HCT116 (cell line): ENCODE results near the gene CXCL8. TPM values are rescaled to one million over a fixed set of nuclear protein-coding genes. Genes with fewer than 3 reads are reported as not detected.
A peak's percentile ranks its signal among the peaks of the same experiment; 100 is the strongest.

Experiments
- ATAC-seq: fragments of 200-7000 bp; cut with Tn5 transposase; 2 replicates; pipeline ENCODE4 v1.9.1; 2020; ENCODE audit warnings: mild to moderate bottlenecking, moderate library complexity
- BruUV-seq: library from RNA; stranded (reverse); fragments of 400-500 nt; replicated peaks from 2 replicates; lab custom pipeline; 2021; lab: Mats Ljungman, UMichigan
- CTCF ChIA-PET: fragments of 300-600 bp; sonication (Branson Sonifier 250); formaldehyde crosslinking; loops from one replicate; lab custom pipeline; 2021; ENCODE audit warnings: antibody characterized with exemption; lab: Charles Lee
- POLR2A ChIA-PET: fragments of 300-600, 350-600 bp; sonication (Branson Sonifier 250); formaldehyde crosslinking; loops from one replicate; lab custom pipeline; 2021; ENCODE audit warnings: antibody characterized with exemption; lab: Charles Lee
- RAD21 ChIA-PET, 2 experiments: fragments of 300-600 bp; sonication (Branson Sonifier 250); formaldehyde crosslinking; loops; one replicate each; lab custom pipeline; 2023; ENCODE audit warnings: low total read pairs in 2 of 2; ENCODE audit not compliant: uncharacterized antibody in 2 of 2, unreplicated experiment in 2 of 2, low non-redundant PET in 1 of 2; lab: Charles Lee
- DNase-seq: peaks from one replicate; pipeline ENCODE4 v3.0.0-alpha.2; 2010; ENCODE audit warnings: low read depth, low spot score
- H2AFZ ChIP-seq: fragments of 200-600 bp; shearing (Covaris generic), sonication (generic); 2 replicates; pipeline ENCODE4 v1.6.1; 2017; ENCODE audit warnings: low read depth, mixed run types, mixed read lengths, antibody characterized with exemption, low read length; ENCODE audit not compliant: poor library complexity, severe bottlenecking
- H3K27ac ChIP-seq: 2 replicates; pipeline ENCODE4 v1.5.1; 2012; ENCODE audit warnings: low read depth, low read length
- H3K27me3 ChIP-seq: fragments of 200-600 bp; sonication (generic); 2 replicates; pipeline ENCODE4 v1.6.1; 2016; ENCODE audit warnings: mixed run types, low read length, mixed read lengths; ENCODE audit not compliant: insufficient read depth
- H3K36me3 ChIP-seq, 2 experiments: fragments of 200-500 bp in 1 of 2; fragments of 200-600 bp in 1 of 2; sonication (Bioruptor generic) in 1 of 2; sonication (generic) in 1 of 2; 2 replicates each; pipeline versions ENCODE4 v1.5.1 to v1.6.1; 2014 to 2016; ENCODE audit warnings: low read length in 2 of 2, inconsistent platforms in 1 of 2, mixed read lengths in 1 of 2, mixed run types in 1 of 2; ENCODE audit not compliant: insufficient read depth in 2 of 2, control insufficient read depth in 1 of 2
- H3K4me1 ChIP-seq, 2 experiments: fragments of 200-600 bp in 1 of 2; sonication (generic) in 1 of 2; 2 replicates each; pipeline versions ENCODE4 v1.5.1 to v1.6.1; 2012 to 2017; ENCODE audit warnings: low read length in 2 of 2, inconsistent platforms in 1 of 2, mild to moderate bottlenecking in 1 of 2, mixed read lengths in 1 of 2, mixed run types in 1 of 2, moderate library complexity in 1 of 2; ENCODE audit not compliant: insufficient read depth in 2 of 2, control insufficient read depth in 1 of 2
- H3K4me2 ChIP-seq: fragments of 200-600 bp; sonication (generic); 2 replicates; pipeline ENCODE4 v1.6.1; 2017; ENCODE audit warnings: mixed run types, low read length, mixed read lengths
- H3K4me3 ChIP-seq, 2 experiments: fragments of 200-600 bp in 1 of 2; sonication (generic) in 1 of 2; replicated peaks in 1 of 2; 2 replicates each; pipeline ENCODE4 v1.5.1; 2011 to 2016; ENCODE audit warnings: low read length in 2 of 2, control low read depth in 1 of 2, low read depth in 1 of 2, mild to moderate bottlenecking in 1 of 2, mixed read lengths in 1 of 2, mixed run types in 1 of 2
- H3K79me2 ChIP-seq: fragments of 200-600 bp; sonication (generic); 2 replicates; pipeline ENCODE4 v1.6.1; 2017; ENCODE audit warnings: mild to moderate bottlenecking, mixed run types, low read length, moderate library complexity, mixed read lengths; ENCODE audit not compliant: insufficient read depth
- H3K9ac ChIP-seq: fragments of 200-600 bp; sonication (generic); 2 replicates; pipeline ENCODE4 v1.6.1; 2016; ENCODE audit warnings: low read length, mixed read lengths
- H3K9me2 ChIP-seq: fragments of 200-600 bp; sonication (generic), shearing (Covaris generic); 2 replicates; pipeline ENCODE4 v1.6.1; 2017; ENCODE audit warnings: mixed run types, mild to moderate bottlenecking, moderate library complexity; ENCODE audit not compliant: insufficient read depth
- H3K9me3 ChIP-seq, 2 experiments: fragments of 200-500 bp in 1 of 2; fragments of 200-600 bp in 1 of 2; sonication (Bioruptor generic) in 1 of 2; sonication (generic) in 1 of 2; 2 replicates each; pipeline ENCODE4 v1.6.1; 2014 to 2017; ENCODE audit warnings: low read length in 2 of 2, mixed read lengths in 2 of 2, inconsistent platforms in 1 of 2, low read depth in 1 of 2, mild to moderate bottlenecking in 1 of 2, mixed run types in 1 of 2, moderate library complexity in 1 of 2; ENCODE audit not compliant: control insufficient read depth in 1 of 2, insufficient read depth in 1 of 2
- H4K20me1 ChIP-seq: fragments of 200-600 bp; sonication (generic), shearing (Covaris generic); 2 replicates; pipeline ENCODE4 v1.6.1; 2017; ENCODE audit warnings: mixed run types, mild to moderate bottlenecking, moderate library complexity; ENCODE audit not compliant: insufficient read depth
- ELF1 ChIP-seq: IDR thresholded peaks from 2 replicates; pipeline ENCODE4 v1.6.1; 2012; ENCODE audit warnings: low read depth, borderline replicate concordance
- EZH2phosphoT487 ChIP-seq: fragments of 200-600 bp; IDR thresholded peaks from 2 replicates; pipeline ENCODE4 v1.6.1; 2018; ENCODE audit warnings: antibody characterized with exemption, borderline replicate concordance
- JUND ChIP-seq: IDR thresholded peaks from 2 replicates; pipeline ENCODE4 v1.6.1; 2012
- POLR2A ChIP-seq: IDR thresholded peaks from 2 replicates; pipeline ENCODE4 v1.7.0; 2011; ENCODE audit warnings: borderline replicate concordance; ENCODE audit not compliant: insufficient read depth, insufficient read length; ENCODE audit errors: extremely low read depth
- REST ChIP-seq: IDR thresholded peaks from 2 replicates; pipeline ENCODE4 v1.6.1; 2012; ENCODE audit warnings: low read depth
- SP1 ChIP-seq: IDR thresholded peaks from 2 replicates; pipeline ENCODE4 v1.6.1; 2012; ENCODE audit warnings: low read depth
- YY1 ChIP-seq: IDR thresholded peaks from 2 replicates; pipeline ENCODE4 v1.6.1; 2011; ENCODE audit warnings: low read length, low read depth, moderate library complexity, mild to moderate bottlenecking; ENCODE audit not compliant: insufficient replicate concordance; ENCODE audit errors: extremely low read depth
- ZNF274 ChIP-seq: fragments of 200-500 bp; sonication (Bioruptor generic); IDR thresholded peaks from 2 replicates; pipeline ENCODE4 v1.6.1; 2014; ENCODE audit warnings: mild to moderate bottlenecking, low read depth, low read length, inconsistent platforms
- intact Hi-C: fragments of 100-400 bp; cut with micrococcal nuclease; formaldehyde crosslinking; loops from 2 replicates; pipeline ENCODE4 v1.10.0; 2022
- total RNA-seq: library from RNA; stranded (reverse); gene quantifications from one replicate; pipeline ENCODE4 v1.2.1, GENCODE V29; 2021; ENCODE audit not compliant: unreplicated experiment

The CXCL8 gene
- total RNA-seq, 1 experiment from 2014 or later, result 1.8 TPM

- TF ChIP-seq SP1 (peak; percentile 83), REST (no peak)
Measured at GRCh38 chr4:73707918-73708577, 32.3 kb upstream of the CXCL8 start (continued).

GRCh38 chr4:73709451-73710033 lies 30.8 kb upstream of the CXCL8 start:
- H3K4me3 ChIP-seq, result no peak overlapping the region
- H4K20me1 ChIP-seq, result no peaks in the 10 kb centered on the region
- BruUV-seq, result no TSS peak
- H3K9me3 ChIP-seq, result no peaks in the 10 kb centered on the region
- ChIA-PET RAD21 (no interaction called here), POLR2A (no interaction called here), CTCF (no interaction called here)
- peak overlapping the region; percentile 67 for H2AFZ ChIP-seq
- H3K9me2 ChIP-seq, result no peaks in the 10 kb centered on the region
- H3K4me2 ChIP-seq, result no peak overlapping the region
- H3K27ac ChIP-seq, result no peak overlapping the region
- no peak overlapping the region for H3K9ac ChIP-seq
- DNase-seq, result no peak
- H3K4me1 ChIP-seq, result peaks cover 10 to 31% of the 10 kb centered on the region in 2 experiments
- intact Hi-C loops, result no loop called here
- no peak for TF ChIP-seq REST
- no peak for TF ChIP-seq ZNF274
- no peak for TF ChIP-seq ELF1
- no peak for TF ChIP-seq POLR2A
- no peak for TF ChIP-seq JUND
- no peak for TF ChIP-seq YY1
- no peak for TF ChIP-seq EZH2phosphoT487
- no peaks in the 10 kb centered on the region for H3K27me3 ChIP-seq
- H3K36me3 ChIP-seq, result no peaks in the 10 kb centered on the region
- H3K79me2 ChIP-seq, result no peaks in the 10 kb centered on the region
- ATAC-seq, result no peak
